Activated CD8-positive, alpha-beta T cell treated with anti-CD3 and anti-CD28 coated beads for 36 hours (primary cell): Measurements from ENCODE around the gene IPO7. TPM values are rescaled to one million over a fixed set of nuclear protein-coding genes. Genes with fewer than 3 reads are reported as not detected.

ENCODE experiments used
- ATAC-seq: fragments of 200-7000 bp; cut with Tn5 transposase; one replicate; pipeline ENCODE4 v1.10.0; 2021; ENCODE audit warnings: mild to moderate bottlenecking, moderate library complexity
- CTCF ChIA-PET: fragments of 350-600 bp; sonication (Branson Sonifier 250); formaldehyde crosslinking; loops from one replicate; lab custom pipeline; 2021; ENCODE audit warnings: antibody characterized with exemption; lab: Charles Lee
- POLR2A ChIA-PET: fragments of 350-600 bp; sonication (Branson Sonifier 250); formaldehyde crosslinking; loops from one replicate; lab custom pipeline; 2021; ENCODE audit warnings: antibody characterized with exemption; lab: Charles Lee
- DNase-seq: peaks from one replicate; pipeline ENCODE4 v3.0.0-alpha.2; 2020
- H3K27ac Mint-ChIP-seq: one replicate; pipeline ENCODE4 v1.8.0; 2021; ENCODE audit warnings: mild to moderate bottlenecking, mixed read lengths
- H3K27me3 Mint-ChIP-seq: one replicate; pipeline ENCODE4 v1.8.0; 2021; ENCODE audit warnings: mixed read lengths
- H3K36me3 Mint-ChIP-seq: one replicate; pipeline ENCODE4 v1.8.0; 2021; ENCODE audit warnings: low read depth, mixed read lengths
- H3K4me1 Mint-ChIP-seq: one replicate; pipeline ENCODE4 v1.8.0; 2021; ENCODE audit warnings: low read depth, mixed read lengths
- H3K4me3 Mint-ChIP-seq: one replicate; pipeline ENCODE4 v1.8.0; 2021; ENCODE audit warnings: mild to moderate bottlenecking, moderate library complexity, mixed read lengths
- H3K9me3 Mint-ChIP-seq: one replicate; pipeline ENCODE4 v1.8.0; 2021; ENCODE audit warnings: mixed read lengths
- intact Hi-C: fragments of 100-400 bp; cut with micrococcal nuclease; formaldehyde crosslinking; loops from one replicate; pipeline ENCODE4 v1.10.0; 2022
- total RNA-seq, 2 experiments: library from RNA; stranded (reverse); gene quantifications; one replicate each; pipeline ENCODE4 v1.2.3, GENCODE V29; 2021
- TF ChIP-seq, protein P1 (sequence below): fragments of 200-600 bp; IDR thresholded peaks from one replicate; pipeline ENCODE4 v1.8.0; 2022; ENCODE audit warnings: antibody characterized with exemption, mild to moderate bottlenecking

The IPO7 gene
- total RNA-seq, 2 experiments from 2014 or later: 181 to 186 TPM

DNA sequence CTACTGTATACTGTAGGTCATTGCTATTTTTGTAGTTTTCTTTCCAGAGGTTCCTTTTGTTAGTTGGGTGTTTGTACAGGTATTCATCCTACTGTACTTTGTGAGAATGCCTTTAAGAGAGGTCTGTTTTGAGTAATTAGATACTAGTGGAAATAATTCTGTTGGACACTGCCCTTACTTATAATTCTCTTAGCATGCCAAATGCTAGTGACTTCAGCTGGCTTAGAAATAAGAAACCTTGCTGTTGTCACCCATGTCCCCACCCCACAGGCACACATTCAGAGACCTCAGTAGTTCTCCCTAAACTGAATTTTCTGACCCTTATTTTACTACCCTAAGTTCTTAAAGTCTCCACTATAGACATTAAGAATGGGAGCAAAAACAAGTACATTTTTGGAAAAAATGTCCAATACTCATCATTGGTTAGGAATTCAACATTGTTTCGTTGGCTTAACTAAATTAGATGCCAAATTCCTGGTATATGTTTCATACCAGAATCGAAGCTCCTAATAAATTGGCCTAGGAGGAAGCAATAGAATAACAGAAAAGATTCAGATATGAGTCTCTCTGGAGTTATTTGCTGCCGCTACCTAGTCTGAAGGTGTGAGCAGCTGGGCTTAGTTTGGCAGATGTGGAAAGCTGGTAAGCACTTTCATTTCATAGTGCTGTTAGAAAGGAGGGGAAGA, 104.8 kb downstream of the IPO7 start:
- ChIA-PET CTCF (interaction anchor here (1.3 to 6.0 kb wide), 3 partner anchors 15 to 46 kb away, joined by 4 to 41 read pairs (median 4); no protein-coding TSS in a partner anchor), POLR2A (no interaction called here)
- Mint-ChIP-seq H3K4me3 (no peak overlapping the region), H3K36me3 (peaks cover 22% of the 10 kb centered on the region), H3K27me3 (no peaks in the 10 kb centered on the region), H3K9me3 (no peaks in the 10 kb centered on the region), H3K27ac (no peak overlapping the region), H3K4me1 (no peaks in the 10 kb centered on the region)
- TF ChIP-seq, protein P1, sequence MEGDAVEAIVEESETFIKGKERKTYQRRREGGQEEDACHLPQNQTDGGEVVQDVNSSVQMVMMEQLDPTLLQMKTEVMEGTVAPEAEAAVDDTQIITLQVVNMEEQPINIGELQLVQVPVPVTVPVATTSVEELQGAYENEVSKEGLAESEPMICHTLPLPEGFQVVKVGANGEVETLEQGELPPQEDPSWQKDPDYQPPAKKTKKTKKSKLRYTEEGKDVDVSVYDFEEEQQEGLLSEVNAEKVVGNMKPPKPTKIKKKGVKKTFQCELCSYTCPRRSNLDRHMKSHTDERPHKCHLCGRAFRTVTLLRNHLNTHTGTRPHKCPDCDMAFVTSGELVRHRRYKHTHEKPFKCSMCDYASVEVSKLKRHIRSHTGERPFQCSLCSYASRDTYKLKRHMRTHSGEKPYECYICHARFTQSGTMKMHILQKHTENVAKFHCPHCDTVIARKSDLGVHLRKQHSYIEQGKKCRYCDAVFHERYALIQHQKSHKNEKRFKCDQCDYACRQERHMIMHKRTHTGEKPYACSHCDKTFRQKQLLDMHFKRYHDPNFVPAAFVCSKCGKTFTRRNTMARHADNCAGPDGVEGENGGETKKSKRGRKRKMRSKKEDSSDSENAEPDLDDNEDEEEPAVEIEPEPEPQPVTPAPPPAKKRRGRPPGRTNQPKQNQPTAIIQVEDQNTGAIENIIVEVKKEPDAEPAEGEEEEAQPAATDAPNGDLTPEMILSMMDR: no peak
- no peak for ATAC-seq
- intact Hi-C loops: no loop called here
- no peak for DNase-seq

DNA sequence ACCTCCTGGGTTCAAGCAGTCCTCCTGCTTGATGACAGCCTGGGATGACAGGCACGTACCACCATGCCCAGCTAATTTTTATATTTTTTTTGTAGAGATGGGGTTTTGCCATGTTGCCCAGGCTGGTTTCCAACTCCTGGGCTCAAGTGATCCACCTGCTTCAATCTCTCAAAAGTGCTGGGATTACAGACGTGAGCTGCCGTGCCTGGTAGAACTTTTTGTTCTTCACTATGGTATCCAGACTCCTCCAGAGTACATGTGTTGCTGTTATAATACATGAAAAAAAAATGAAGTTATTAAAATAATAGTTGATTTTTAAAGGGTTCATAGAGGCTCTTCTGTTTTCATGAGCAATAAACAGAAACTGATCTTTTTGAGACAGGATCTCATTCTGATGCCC, 105.9 kb downstream of the IPO7 start:
- Mint-ChIP-seq H3K36me3 (peaks cover 22% of the 10 kb centered on the region), H3K9me3 (no peaks in the 10 kb centered on the region), H3K27ac (no peak overlapping the region), H3K4me1 (no peaks in the 10 kb centered on the region), H3K4me3 (no peak overlapping the region), H3K27me3 (no peaks in the 10 kb centered on the region)
- ATAC-seq (no peak), DNase-seq (no peak)
- intact Hi-C loops: no loop called here
- TF ChIP-seq, protein P1: no peak
- ChIA-PET CTCF (interaction anchor here (1.3 to 6.0 kb wide), 4 partner anchors 16 to 45 kb away, joined by 3 to 41 read pairs (median 4); no protein-coding TSS in a partner anchor), POLR2A (interaction anchor here (0.9 kb wide), 1 partner anchor 31 kb away, joined by 3 read pairs; no protein-coding TSS in a partner anchor)

DNA sequence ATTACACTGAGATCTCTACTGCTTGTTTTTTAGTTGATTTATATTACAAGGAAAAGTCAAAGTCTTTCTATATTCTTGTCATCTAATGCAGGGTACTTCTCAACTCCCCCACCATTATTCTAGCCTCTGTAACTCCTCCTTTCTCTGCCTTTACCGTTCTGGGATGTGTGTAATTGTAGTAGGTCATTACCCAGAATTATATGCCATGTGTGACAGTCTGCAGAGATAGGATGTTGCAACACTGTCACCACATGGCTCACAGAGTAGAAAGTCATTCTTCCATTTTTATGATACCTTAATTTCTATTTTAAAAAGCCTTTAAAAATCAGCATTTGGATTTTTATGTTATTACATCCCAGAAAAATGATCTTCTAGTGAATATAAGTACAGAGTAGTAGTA, 109.0 kb downstream of the IPO7 start:
- Mint-ChIP-seq H3K4me3 (no peak overlapping the region), H3K27ac (no peak overlapping the region), H3K27me3 (no peaks in the 10 kb centered on the region), H3K9me3 (no peaks in the 10 kb centered on the region), H3K4me1 (no peaks in the 10 kb centered on the region), H3K36me3 (peaks cover 18% of the 10 kb centered on the region)
- ATAC-seq (no peak), DNase-seq (no peak)
- TF ChIP-seq, protein P1: no peak
- intact Hi-C loops: no loop called here
- ChIA-PET POLR2A (no interaction called here), CTCF (interaction anchor here (3.5 kb wide), 1 partner anchor 13 kb away, joined by 17 read pairs; no protein-coding TSS in a partner anchor)

DNA sequence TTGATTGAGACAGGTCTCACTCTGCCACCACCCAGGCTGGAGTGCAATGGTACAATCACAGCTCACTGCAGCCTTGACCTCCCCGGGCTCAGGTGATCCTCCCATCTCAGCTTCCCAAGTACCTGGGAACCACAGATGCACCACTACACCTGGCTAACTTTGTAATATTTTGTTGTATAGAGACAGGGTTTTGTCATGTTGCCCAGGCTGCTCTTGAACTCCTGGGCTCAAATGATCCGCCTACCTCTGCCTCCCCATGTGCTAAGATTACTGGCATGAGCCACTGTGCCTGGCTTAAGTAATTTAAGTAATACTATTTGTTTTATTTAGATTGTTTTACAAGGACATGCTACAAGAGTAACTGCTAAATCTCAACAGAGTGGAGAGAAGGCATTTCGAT, 109.9 kb downstream of the IPO7 start:
- DNase-seq (no peak), ATAC-seq (no peak)
- Mint-ChIP-seq H3K4me1 (no peaks in the 10 kb centered on the region), H3K27me3 (no peaks in the 10 kb centered on the region), H3K27ac (no peak overlapping the region), H3K9me3 (no peaks in the 10 kb centered on the region), H3K36me3 (peaks cover 14% of the 10 kb centered on the region), H3K4me3 (no peak overlapping the region)
- ChIA-PET CTCF (interaction anchor here (1.4 to 3.5 kb wide), 4 partner anchors 12 to 357 kb away, joined by 3 to 17 read pairs (median 4); no protein-coding TSS in a partner anchor), POLR2A (no interaction called here)
- TF ChIP-seq, protein P1: no peak
- intact Hi-C loops: no loop called here
